Activated naive CD8-positive, alpha-beta T cell treated with anti-CD3 and anti-CD28 coated beads for 36 hours (primary cell): ENCODE measurements around the gene TRAF3. TPM values are rescaled to one million over a fixed set of nuclear protein-coding genes. Genes with fewer than 3 reads are reported as not detected.

Source experiments
- DNase-seq: peaks from one replicate; pipeline ENCODE4 v3.0.0; 2021
- H3K27ac Mint-ChIP-seq: one replicate; pipeline ENCODE4 v1.8.0; 2022; ENCODE audit warnings: mild to moderate bottlenecking, moderate library complexity, mixed read lengths
- H3K27me3 Mint-ChIP-seq: one replicate; pipeline ENCODE4 v1.8.0; 2022; ENCODE audit warnings: mild to moderate bottlenecking, mixed read lengths
- H3K36me3 Mint-ChIP-seq: one replicate; pipeline ENCODE4 v1.8.0; 2021; ENCODE audit warnings: mild to moderate bottlenecking, mixed read lengths
- H3K4me1 Mint-ChIP-seq: one replicate; pipeline ENCODE4 v1.8.0; 2021; ENCODE audit warnings: mixed read lengths
- H3K4me3 Mint-ChIP-seq: one replicate; pipeline ENCODE4 v1.8.0; 2022; ENCODE audit warnings: mild to moderate bottlenecking, moderate library complexity, mixed read lengths
- H3K9me3 Mint-ChIP-seq: one replicate; pipeline ENCODE4 v1.8.0; 2022; ENCODE audit warnings: mixed read lengths
- total RNA-seq, 2 experiments: library from RNA; stranded (reverse); gene quantifications; one replicate each; pipeline ENCODE4 v1.2.3, GENCODE V29; 2021

Gene TRAF3
- total RNA-seq, 2 experiments from 2014 or later, result 39.2 to 39.6 TPM

- Mint-ChIP-seq H3K4me3 (no peak overlapping the region), H3K27ac (no peak overlapping the region), H3K27me3 (no peaks in the 10 kb centered on the region), H3K4me1 (no peaks in the 10 kb centered on the region), H3K36me3 (no peaks in the 10 kb centered on the region), H3K9me3 (no peaks in the 10 kb centered on the region)
- DNase-seq, result no peak
Measured at GRCh38 chr14:102957222-102957621, 180.0 kb downstream of the TRAF3 start.

DNA sequence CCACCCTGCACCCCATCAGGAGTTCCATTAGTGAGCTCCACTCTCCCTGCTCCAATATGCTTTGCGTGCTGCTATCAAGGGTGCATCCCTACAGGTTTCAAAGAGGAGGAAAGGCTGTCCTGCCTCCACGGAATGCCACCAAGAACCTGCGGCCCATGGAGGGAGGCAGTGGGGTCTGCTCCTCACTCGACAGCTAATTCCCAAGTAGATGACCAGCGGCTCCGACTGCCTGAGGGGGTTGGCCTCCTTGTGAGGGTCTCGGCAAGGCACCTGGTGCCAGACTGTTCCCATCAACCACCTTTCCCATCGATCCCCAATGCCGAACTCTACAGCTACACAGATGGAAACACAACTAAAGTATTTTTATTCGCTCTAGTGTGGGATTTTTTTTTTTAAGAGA is 181.2 kb downstream of the TRAF3 start:
- H3K9me3 Mint-ChIP-seq, result no peaks in the 10 kb centered on the region
- H3K4me1 Mint-ChIP-seq, result no peaks in the 10 kb centered on the region
- H3K27ac Mint-ChIP-seq, result no peak overlapping the region
- H3K36me3 Mint-ChIP-seq, result no peaks in the 10 kb centered on the region
- no peak overlapping the region for H3K4me3 Mint-ChIP-seq
- H3K27me3 Mint-ChIP-seq, result no peaks in the 10 kb centered on the region
- no peak for DNase-seq

Other genes starting within 250 kb of the TRAF3 start
- 10 to 100 TPM; 14.7 to 16.2 TPM for gene RCOR1, start 184.8 kb upstream of the TRAF3 start, total RNA-seq
- gene AMN, start 145.2 kb downstream of the TRAF3 start, total RNA-seq, result 1 to 10 TPM in 1 of 2 experiments, under 1 TPM in 1; 0.72 to 2.0 TPM